HFF-Myc (cell line): ENCODE data around the gene ANKRD63.
A peak's percentile ranks its signal among the peaks of the same experiment; 100 is the strongest.

ENCODE experiments used
- DNase-seq: peaks from one replicate; pipeline ENCODE4 v3.0.0-alpha.2; 2011; ENCODE audit warnings: low read depth; ENCODE audit errors: extremely low read depth
- H3K4me3 ChIP-seq: replicated peaks from 2 replicates; pipeline ENCODE4 v1.5.1; 2011; ENCODE audit warnings: low read depth, mild to moderate bottlenecking, control low read depth, low read length
- TF ChIP-seq, protein P1 (sequence below): IDR thresholded peaks from 2 replicates; pipeline ENCODE4 v1.5.1; 2012; ENCODE audit warnings: mild to moderate bottlenecking, low read depth, low read length, control low read depth; ENCODE audit errors: missing control alignments

The ANKRD63 gene

DNA sequence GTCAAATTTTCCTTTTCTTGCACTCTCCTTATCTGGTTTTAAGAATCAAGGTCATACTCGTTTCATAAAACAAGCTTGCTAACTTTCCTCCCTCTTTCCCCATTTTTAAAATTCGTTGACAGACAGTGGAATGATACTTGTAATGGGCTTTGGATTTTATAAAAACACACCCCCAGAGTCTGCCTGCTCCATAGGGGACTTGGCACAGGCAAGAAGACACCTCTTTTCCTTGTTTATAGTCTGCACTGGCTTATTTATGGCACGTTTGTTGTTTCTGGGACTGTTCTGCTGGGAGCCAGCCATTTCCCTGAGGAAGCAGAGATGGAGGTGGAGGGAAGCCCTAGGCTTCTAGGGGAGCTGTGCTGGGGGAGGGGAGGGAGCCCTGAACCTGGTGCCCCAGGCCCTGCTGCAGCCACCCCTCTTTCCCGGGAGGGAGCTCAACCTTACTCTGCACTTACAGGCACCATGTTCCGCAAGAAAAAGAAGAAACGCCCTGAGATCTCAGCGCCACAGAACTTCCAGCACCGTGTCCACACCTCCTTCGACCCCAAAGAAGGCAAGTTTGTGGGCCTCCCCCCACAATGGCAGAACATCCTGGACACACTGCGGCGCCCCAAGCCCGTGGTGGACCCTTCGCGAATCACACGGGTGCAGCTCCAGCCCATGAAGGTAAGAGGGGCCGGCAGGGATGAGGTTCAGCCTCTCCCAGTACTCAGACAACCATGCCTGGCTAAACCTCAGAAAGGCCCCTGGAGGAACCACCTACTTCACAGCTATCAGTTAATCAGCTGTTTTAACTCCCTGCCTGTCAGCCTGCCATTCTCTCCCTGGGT is 18.3 kb downstream of the ANKRD63 start:
- H3K4me3 ChIP-seq = no peak overlapping the region
- DNase-seq = no peak
- TF ChIP-seq, protein P1, sequence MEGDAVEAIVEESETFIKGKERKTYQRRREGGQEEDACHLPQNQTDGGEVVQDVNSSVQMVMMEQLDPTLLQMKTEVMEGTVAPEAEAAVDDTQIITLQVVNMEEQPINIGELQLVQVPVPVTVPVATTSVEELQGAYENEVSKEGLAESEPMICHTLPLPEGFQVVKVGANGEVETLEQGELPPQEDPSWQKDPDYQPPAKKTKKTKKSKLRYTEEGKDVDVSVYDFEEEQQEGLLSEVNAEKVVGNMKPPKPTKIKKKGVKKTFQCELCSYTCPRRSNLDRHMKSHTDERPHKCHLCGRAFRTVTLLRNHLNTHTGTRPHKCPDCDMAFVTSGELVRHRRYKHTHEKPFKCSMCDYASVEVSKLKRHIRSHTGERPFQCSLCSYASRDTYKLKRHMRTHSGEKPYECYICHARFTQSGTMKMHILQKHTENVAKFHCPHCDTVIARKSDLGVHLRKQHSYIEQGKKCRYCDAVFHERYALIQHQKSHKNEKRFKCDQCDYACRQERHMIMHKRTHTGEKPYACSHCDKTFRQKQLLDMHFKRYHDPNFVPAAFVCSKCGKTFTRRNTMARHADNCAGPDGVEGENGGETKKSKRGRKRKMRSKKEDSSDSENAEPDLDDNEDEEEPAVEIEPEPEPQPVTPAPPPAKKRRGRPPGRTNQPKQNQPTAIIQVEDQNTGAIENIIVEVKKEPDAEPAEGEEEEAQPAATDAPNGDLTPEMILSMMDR = no peak

DNA sequence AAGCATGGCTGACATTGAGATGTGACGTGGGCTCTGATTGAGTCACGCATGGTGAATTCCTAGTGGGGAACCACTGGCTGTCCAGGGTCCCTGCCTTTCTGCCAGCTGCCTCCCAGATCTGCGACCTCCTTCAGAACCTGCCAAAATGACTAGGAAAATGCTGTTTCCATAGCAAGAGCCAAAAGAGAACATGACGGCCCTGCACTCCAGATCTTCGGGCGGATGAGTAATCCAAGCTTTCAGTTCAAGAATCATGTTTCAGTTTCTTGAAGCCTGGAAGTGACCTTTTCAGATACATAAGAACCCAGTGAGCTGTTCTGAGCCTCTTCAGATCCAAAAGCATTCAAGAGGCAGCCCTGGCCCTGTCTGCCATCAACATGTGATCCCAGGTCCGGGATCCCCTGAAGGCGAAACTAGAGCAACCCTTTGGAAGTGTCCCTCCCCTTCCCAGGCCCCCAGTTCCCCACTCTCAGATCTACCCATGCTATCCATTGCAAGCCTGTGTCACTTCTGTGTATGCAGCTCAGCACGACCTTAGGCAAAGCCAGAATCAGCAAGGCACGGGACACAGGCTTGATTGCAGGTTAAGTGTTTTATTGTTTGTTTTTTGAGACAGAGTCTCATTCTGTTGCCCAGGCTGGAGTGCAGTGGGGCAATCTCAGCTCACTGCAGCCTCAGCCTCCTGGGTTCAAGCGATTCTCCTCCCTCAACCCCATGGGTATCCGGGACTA is 19.7 kb downstream of the ANKRD63 start:
- TF ChIP-seq, protein P1 = no peak
- no peak overlapping the region for H3K4me3 ChIP-seq
- peak; percentile 29 for DNase-seq

DNA sequence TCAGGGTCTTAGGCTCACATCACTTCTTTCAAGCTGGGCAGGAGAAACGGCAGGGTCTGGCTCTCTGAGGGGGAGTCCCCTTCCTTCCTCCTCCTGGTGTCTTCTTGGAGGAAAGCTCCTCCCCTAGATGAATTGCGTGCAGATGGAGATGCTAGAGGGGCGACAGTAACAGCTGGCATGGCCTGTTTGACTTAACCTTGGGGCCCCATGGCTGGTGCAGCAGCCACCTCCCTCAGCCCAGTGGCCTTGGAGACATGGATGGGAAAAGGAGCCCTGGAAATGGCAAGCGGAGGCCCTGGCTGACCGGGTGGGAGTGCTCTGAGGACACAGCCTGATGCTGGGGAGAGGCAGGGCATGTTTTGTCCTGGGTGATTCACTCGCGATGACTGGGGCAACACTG is 23.8 kb downstream of the ANKRD63 start:
- no peak for DNase-seq
- TF ChIP-seq, protein P1 = no peak
- no peak overlapping the region for H3K4me3 ChIP-seq

DNA sequence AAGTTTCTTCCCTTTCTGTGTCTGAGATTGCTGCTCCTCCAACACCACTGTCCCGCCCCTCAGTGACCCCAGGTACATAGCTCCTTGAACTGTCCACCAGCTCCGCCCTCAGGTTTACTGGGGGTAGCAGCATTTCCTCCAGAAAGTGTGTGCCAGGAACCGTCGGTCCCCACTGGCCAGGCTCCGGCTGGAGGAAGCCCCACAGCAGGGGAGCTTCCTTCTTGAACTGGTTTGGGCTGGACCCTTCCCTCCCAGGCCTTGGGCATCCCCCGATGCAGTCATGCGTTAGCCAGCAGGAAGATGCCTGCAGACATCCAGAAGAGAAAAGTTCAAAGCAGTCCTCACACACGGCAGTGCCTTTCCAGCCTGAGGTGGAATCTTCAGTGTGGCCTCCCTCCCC is 24.3 kb downstream of the ANKRD63 start:
- no peak for DNase-seq
- TF ChIP-seq, protein P1 = no peak
- H3K4me3 ChIP-seq = no peak overlapping the region

DNA sequence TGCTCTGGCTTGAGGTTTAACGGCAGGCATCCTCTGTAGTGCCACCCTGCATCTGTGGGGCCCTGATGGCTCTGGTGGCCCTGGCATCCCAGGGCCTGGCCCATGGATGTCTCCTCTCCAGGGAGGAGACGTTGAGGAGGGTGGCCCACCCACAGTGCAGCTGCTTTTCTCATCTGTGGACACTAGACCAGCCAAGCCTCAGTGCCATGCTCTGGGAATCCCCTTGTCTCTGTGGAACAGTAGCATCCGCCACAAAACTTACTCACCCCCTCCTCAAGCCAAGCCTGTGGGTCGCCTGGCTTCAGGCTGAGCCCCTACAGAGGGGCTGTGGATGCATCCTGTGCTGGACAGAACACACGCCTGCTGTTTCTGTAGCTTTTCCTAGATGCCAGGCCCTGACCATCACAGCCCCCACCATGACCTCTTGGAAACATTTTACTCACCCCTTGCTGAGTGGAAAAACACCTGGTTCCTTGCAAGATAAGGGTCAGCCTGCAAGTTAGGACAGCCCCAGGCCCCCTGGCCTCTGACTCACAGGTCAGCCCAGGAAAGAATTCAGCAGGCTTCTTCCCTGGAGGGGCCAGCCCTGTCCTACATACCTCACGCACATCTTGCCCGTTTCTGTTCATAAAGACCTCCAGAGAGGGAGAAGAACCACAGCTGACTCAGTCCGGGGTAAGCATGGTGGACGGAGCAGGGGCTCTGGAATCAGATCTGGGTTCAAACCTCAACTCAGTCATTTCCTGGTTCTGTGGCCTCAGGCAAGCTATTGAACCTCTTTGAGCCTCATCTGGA is 25.0 kb downstream of the ANKRD63 start:
- DNase-seq = no peak
- TF ChIP-seq, protein P1 = no peak
- no peak overlapping the region for H3K4me3 ChIP-seq

DNA sequence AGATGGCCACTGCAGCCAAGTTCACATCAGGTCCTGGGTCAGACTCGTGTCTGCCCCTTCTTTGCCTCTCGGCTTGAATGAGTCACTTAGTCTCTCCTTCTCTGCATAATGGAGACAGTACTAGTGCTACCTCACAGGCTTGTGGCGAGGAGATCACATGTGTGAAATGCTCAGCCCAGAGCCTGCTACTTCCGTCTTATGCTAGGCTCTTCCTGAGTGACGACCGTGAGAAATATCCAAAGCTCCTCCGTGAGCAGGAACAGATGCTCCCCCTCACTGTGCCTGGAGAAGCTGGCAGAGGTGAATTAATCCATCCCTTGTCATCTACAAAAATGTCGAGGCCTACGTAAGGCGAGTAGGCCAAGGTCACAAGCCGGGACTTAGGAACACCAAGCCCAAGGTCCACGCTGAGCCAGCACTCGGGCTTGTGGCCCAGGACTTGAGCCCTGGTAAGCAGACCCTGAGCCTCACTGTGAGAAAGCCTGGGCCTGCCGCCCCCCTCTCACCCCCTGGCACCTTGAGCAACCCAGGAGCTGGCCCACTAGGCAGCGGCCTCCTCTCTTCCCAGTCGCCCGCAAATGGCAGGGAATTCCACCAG is 26.1 kb downstream of the ANKRD63 start:
- TF ChIP-seq, protein P1 = no peak
- DNase-seq = no peak
- no peak overlapping the region for H3K4me3 ChIP-seq
